ENCODE results near the gene TCF7L2.

Gene TCF7L2

GRCh38 chr10:113021268-113022040 lies 71.4 kb downstream of the TCF7L2 start:
- no peak for DNase-seq (ENCODE audit: low read depth in 3 of 3)

- DNase-seq (ENCODE audit: low read depth in 3 of 3): no peak
Measured at GRCh38 chr10:113022265-113022664, 72.2 kb downstream of the TCF7L2 start.

GRCh38 chr10:113023017-113023416 lies 73.0 kb downstream of the TCF7L2 start:
- no peak for DNase-seq (ENCODE audit: low read depth in 3 of 3)

GRCh38 chr10:113024930-113025329 lies 74.9 kb downstream of the TCF7L2 start:
- no peak for DNase-seq (ENCODE audit: low read depth in 3 of 3)

- no peak for DNase-seq (ENCODE audit: low read depth in 3 of 3)
Measured at GRCh38 chr10:113025487-113025886, 75.4 kb downstream of the TCF7L2 start.

- DNase-seq (ENCODE audit: low read depth in 3 of 3): no peak
Measured at GRCh38 chr10:113026679-113027078, 76.6 kb downstream of the TCF7L2 start.

GRCh38 chr10:113027230-113027573 lies 77.2 kb downstream of the TCF7L2 start:
- no peak for DNase-seq (ENCODE audit: low read depth in 3 of 3)

- no peak for DNase-seq (ENCODE audit: low read depth in 3 of 3)
Measured at GRCh38 chr10:113027574-113028455, 77.8 kb downstream of the TCF7L2 start.

GRCh38 chr10:113028456-113029440 lies 78.7 kb downstream of the TCF7L2 start:
- DNase-seq (ENCODE audit: low read depth in 3 of 3): no peak

GRCh38 chr10:113030453-113030852 lies 80.4 kb downstream of the TCF7L2 start:
- no peak for DNase-seq (ENCODE audit: low read depth in 3 of 3)

GRCh38 chr10:113031147-113031546 lies 81.1 kb downstream of the TCF7L2 start:
- no peak for DNase-seq (ENCODE audit: low read depth in 3 of 3)

- no peak for DNase-seq (ENCODE audit: low read depth in 3 of 3)
Measured at GRCh38 chr10:113033991-113034390, 83.9 kb downstream of the TCF7L2 start.

- no peak for DNase-seq (ENCODE audit: low read depth in 3 of 3)
Measured at GRCh38 chr10:113035732-113036312, 85.8 kb downstream of the TCF7L2 start.

- no peak for DNase-seq (ENCODE audit: low read depth in 3 of 3)
Measured at GRCh38 chr10:113036619-113037018, 86.6 kb downstream of the TCF7L2 start.

- DNase-seq (ENCODE audit: low read depth in 3 of 3): no peak
Measured at GRCh38 chr10:113037218-113037617, 87.2 kb downstream of the TCF7L2 start.

GRCh38 chr10:113038183-113038582 lies 88.1 kb downstream of the TCF7L2 start:
- no peak for DNase-seq (ENCODE audit: low read depth in 3 of 3)

GRCh38 chr10:113038985-113039384 lies 88.9 kb downstream of the TCF7L2 start:
- no peak for DNase-seq (ENCODE audit: low read depth in 3 of 3)

GRCh38 chr10:113041324-113041723 lies 91.3 kb downstream of the TCF7L2 start:
- no peak for DNase-seq (ENCODE audit: low read depth in 3 of 3)

GRCh38 chr10:113041841-113042750 lies 92.0 kb downstream of the TCF7L2 start:
- DNase-seq (ENCODE audit: low read depth in 3 of 3): no peak

GRCh38 chr10:113042868-113043267 lies 92.8 kb downstream of the TCF7L2 start:
- no peak for DNase-seq (ENCODE audit: low read depth in 3 of 3)
